ENCODE measurements around the gene CMA1. TPM values are rescaled to one million over a fixed set of nuclear protein-coding genes. Genes with fewer than 3 reads are reported as not detected.
A peak's percentile ranks its signal among the peaks of the same experiment; 100 is the strongest.
"Not testable (repeated sequence)": the region's sequence is repeated elsewhere in the genome, so short reads cannot be mapped to it uniquely, and the experiment has no call there.

CMA1 gene
- not detected for total RNA-seq (2013)
- polyA plus RNA-seq, result not detected
- not detected in 2 replicates for polyA minus RNA-seq
- 0 to 0.35 (median 0) reads per million in 11 experiments for total RNA-seq

GRCh38 chr14:24508155-24508840 is at the start of gene CMA1:
Gene CMA1 (minus strand): TSS chr14:24508265. CDS start chr14:24508235, 30 bp downstream.
- H3K27ac ChIP-seq (ENCODE audit: low read depth in 1 of 2, low read length in 2 of 2), result no peak within 1 kb of the TSS
- H3K4me1 ChIP-seq (ENCODE audit: control insufficient read depth in 1 of 2, insufficient read depth in 2 of 2, low read length in 2 of 2), result no peaks in the 10 kb centered on the region
- DNase-seq, result no peak
- 25% methylated on average over 2 of the region's 3 CpGs for WGBS (ENCODE audit: insufficient coverage)
- no peak for TF ChIP-seq CTCF (IDR thresholded peaks at IDR 0.05)
- H3K9ac ChIP-seq (ENCODE audit: insufficient read depth, low read length, poor library complexity, severe bottlenecking), result no peak within 1 kb of the TSS
- no peaks in the 10 kb centered on the region for H3K36me3 ChIP-seq (replicated peaks in 1 of 2; ENCODE audit: control insufficient read depth in 1 of 2, insufficient read depth in 2 of 2, low read length in 2 of 2)
- Mint-ChIP-seq H3K36me3 (no peaks in the 10 kb centered on the region), H3K4me3 (no peak within 1 kb of the TSS), H3K4me1 (no peaks in the 10 kb centered on the region), H3K27ac (peak within 1 kb of the TSS in 1 of 7 donors; percentile 1), H3K9me3 (no peaks in the 10 kb centered on the region), H3K27me3 (ENCODE audit: low read depth in 3 of 3) (peaks cover 4 to 8% (median 6%) of the 10 kb centered on the region in 3 donors)
- no peaks in the 10 kb centered on the region for H3K79me2 ChIP-seq (ENCODE audit: insufficient read depth, low read length)
- H3K27me3 ChIP-seq (ENCODE audit: control insufficient read depth in 2 of 2, insufficient read depth in 2 of 2, low read length in 2 of 2), result no peaks in the 10 kb centered on the region
- no peaks in the 10 kb centered on the region for H3K9me3 ChIP-seq (replicated peaks in 1 of 2; ENCODE audit: control insufficient read depth in 1 of 2, insufficient read depth in 1 of 2, low read length in 2 of 2)
- no peak within 1 kb of the TSS for H2AFZ ChIP-seq (ENCODE audit: insufficient read depth, low read depth, low read length, poor library complexity, severe bottlenecking)
- no peaks in the 10 kb centered on the region for H4K20me1 ChIP-seq (ENCODE audit: insufficient read depth, low read length)
- intact Hi-C loops (cut with micrococcal nuclease), result no loop called here
- H3K4me2 ChIP-seq (replicated peaks; ENCODE audit: extremely low read depth, low read length, poor library complexity, severe bottlenecking), result no peak within 1 kb of the TSS
- no peak within 1 kb of the TSS for H3K4me3 ChIP-seq (replicated peaks in 1 of 3; ENCODE audit: low read depth in 2 of 3, low read length in 3 of 3)

- no peak for DNase-seq
- TF ChIP-seq CTCF (IDR thresholded peaks at IDR 0.05), result no peak
- Mint-ChIP-seq H3K9me3 (peaks cover 0 to 4% (median 2%) of the 10 kb centered on the region in 7 donors), H3K27me3 (ENCODE audit: low read depth in 3 of 3) (peaks cover 0 to 1% (median 0%) of the 10 kb centered on the region in 3 donors), H3K27ac (no peak overlapping the region), H3K4me3 (no peak overlapping the region), H3K4me1 (no peaks in the 10 kb centered on the region), H3K36me3 (no peaks in the 10 kb centered on the region)
- Histone ChIP-seq H3K27ac (ENCODE audit: low read depth in 1 of 2, low read length in 2 of 2) (no peak overlapping the region), H3K36me3 (replicated peaks in 1 of 2; ENCODE audit: control insufficient read depth in 1 of 2, insufficient read depth in 2 of 2, low read length in 2 of 2) (no peaks in the 10 kb centered on the region), H3K9ac (ENCODE audit: insufficient read depth, low read length, poor library complexity, severe bottlenecking) (no peak overlapping the region), H3K4me3 (replicated peaks in 1 of 3; ENCODE audit: low read depth in 2 of 3, low read length in 3 of 3) (no peak overlapping the region), H3K4me2 (replicated peaks; ENCODE audit: extremely low read depth, low read length, poor library complexity, severe bottlenecking) (no peak overlapping the region), H3K4me1 (ENCODE audit: control insufficient read depth in 1 of 2, insufficient read depth in 2 of 2, low read length in 2 of 2) (no peaks in the 10 kb centered on the region), H3K9me3 (replicated peaks in 1 of 2; ENCODE audit: control insufficient read depth in 1 of 2, insufficient read depth in 1 of 2, low read length in 2 of 2) (no peaks in the 10 kb centered on the region), H4K20me1 (ENCODE audit: insufficient read depth, low read length) (no peaks in the 10 kb centered on the region), H2AFZ (ENCODE audit: insufficient read depth, low read depth, low read length, poor library complexity, severe bottlenecking) (no peak overlapping the region), H3K79me2 (ENCODE audit: insufficient read depth, low read length) (no peaks in the 10 kb centered on the region), H3K27me3 (ENCODE audit: control insufficient read depth in 2 of 2, insufficient read depth in 2 of 2, low read length in 2 of 2) (no peaks in the 10 kb centered on the region)
- no CpG with 5 or more reads among the region's 4 CpGs for WGBS (ENCODE audit: insufficient coverage)
- intact Hi-C loops (cut with micrococcal nuclease), result no loop called here
Measured at GRCh38 chr14:24556756-24557155, 48.7 kb upstream of the CMA1 start.

- WGBS (ENCODE audit: insufficient coverage), result 100% methylated on average over 1 of the region's 1 CpG
- H3K9ac ChIP-seq (ENCODE audit: insufficient read depth, low read length, poor library complexity, severe bottlenecking); H2AFZ ChIP-seq (ENCODE audit: insufficient read depth, low read depth, low read length, poor library complexity, severe bottlenecking); H4K20me1 ChIP-seq (ENCODE audit: insufficient read depth, low read length); intact Hi-C loops (cut with micrococcal nuclease); H3K4me1 Mint-ChIP-seq; H3K4me3 Mint-ChIP-seq; H3K36me3 Mint-ChIP-seq; DNase-seq; H3K4me3 ChIP-seq (replicated peaks in 1 of 3; ENCODE audit: low read depth in 2 of 3, low read length in 3 of 3); H3K4me1 ChIP-seq (ENCODE audit: control insufficient read depth in 1 of 2, insufficient read depth in 2 of 2, low read length in 2 of 2); H3K79me2 ChIP-seq (ENCODE audit: insufficient read depth, low read length); H3K36me3 ChIP-seq (replicated peaks in 1 of 2; ENCODE audit: control insufficient read depth in 1 of 2, insufficient read depth in 2 of 2, low read length in 2 of 2); H3K27ac ChIP-seq (ENCODE audit: low read depth in 1 of 2, low read length in 2 of 2); H3K4me2 ChIP-seq (replicated peaks; ENCODE audit: extremely low read depth, low read length, poor library complexity, severe bottlenecking); H3K27me3 Mint-ChIP-seq (ENCODE audit: low read depth in 3 of 3); H3K27me3 ChIP-seq (ENCODE audit: control insufficient read depth in 2 of 2, insufficient read depth in 2 of 2, low read length in 2 of 2): not testable (repeated sequence)
- peak overlapping the region in 1 of 7 donors; percentile 47 for H3K27ac Mint-ChIP-seq
- H3K9me3 Mint-ChIP-seq, result peaks cover 20 to 36% (median 27%) of the 10 kb centered on the region in 7 donors
- peaks cover 12 to 24% of the 10 kb centered on the region in 2 donors for H3K9me3 ChIP-seq (replicated peaks in 1 of 2; ENCODE audit: control insufficient read depth in 1 of 2, insufficient read depth in 1 of 2, low read length in 2 of 2)
Measured at GRCh38 chr14:24549064-24549463, 41.0 kb upstream of the CMA1 start.
